Skeletal muscle cell (primary cell): ENCODE results near the gene LIMS2.

Experiments used
- DNase-seq: peaks from one replicate; pipeline ENCODE4 v3.0.0-alpha.2; 2010; ENCODE audit warnings: low read depth
- H3K4me3 ChIP-seq: 2 replicates; pipeline ENCODE4 v1.5.1; 2011; ENCODE audit warnings: low read depth, mild to moderate bottlenecking, control low read depth, low read length, moderate library complexity

The LIMS2 gene

DNA sequence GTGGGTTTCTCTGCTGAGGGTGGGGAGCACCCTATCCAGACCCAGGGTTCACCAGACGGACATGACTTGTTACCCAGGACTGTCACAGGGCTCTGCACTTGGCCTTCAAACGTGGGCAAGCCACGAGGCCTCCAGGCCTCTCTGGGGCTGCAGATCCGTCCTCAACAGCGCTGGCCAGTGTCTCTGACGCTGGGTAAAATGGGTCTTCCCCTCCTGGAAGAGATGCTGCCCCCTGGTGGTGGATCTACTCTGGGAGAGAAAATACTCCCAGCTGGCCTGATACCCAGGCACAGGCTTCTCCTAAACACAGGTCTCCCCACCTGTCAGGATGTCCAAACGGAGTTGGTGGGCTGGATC, 25.7 kb downstream of the LIMS2 start:
- peak; percentile 47 for DNase-seq

DNA sequence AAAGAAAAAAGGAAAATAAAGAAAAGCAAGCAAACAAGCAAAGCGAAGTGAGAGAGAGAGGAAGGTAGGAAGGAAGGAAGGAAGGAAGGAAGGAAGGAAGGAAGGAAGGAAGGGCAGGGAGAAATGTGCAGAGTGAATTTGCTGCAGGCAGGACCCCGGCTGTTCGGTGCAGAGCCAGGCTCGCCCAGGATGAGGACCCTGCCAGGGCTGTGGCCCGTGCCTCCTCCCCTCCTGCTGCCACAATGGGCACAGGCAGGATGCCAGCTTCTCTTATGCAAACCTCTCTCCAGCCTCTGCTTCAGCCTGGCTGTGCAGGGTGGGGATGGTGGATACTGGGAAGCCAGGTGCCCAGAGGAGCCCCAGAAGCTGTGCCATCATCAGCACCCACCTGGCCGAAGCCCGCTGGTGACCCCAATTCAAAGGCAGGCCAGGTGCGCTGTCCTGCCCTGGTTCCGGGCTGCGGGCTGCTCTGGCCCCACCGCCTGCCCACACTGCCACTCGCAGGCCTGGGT, 26.2 kb downstream of the LIMS2 start:
- H3K4me3 ChIP-seq = no peak overlapping the region
- DNase-seq = no peak

More for the DNA sequence above, 25.7 kb downstream of the LIMS2 start:
- no peak overlapping the region for H3K4me3 ChIP-seq

DNA sequence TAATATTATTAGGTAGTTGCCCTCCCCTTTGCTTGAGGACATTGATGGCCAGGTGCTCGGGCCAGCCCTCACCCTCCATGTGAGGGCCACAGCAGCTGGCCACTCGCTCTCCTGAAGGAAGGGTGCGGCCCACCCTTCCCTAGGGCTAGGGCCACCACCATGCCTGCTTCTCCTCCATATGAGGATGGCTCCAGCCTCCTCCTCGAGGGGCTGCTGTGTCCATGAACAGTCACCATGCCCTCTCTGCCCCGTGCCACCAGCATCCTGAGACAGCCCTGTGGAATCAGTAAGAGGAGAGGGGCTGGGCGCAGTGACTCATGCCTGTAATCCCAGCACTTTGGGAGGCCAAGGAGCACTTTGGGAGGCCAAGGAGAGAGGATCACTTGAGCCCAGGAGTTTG, 27.0 kb downstream of the LIMS2 start:
- no peak overlapping the region for H3K4me3 ChIP-seq
- DNase-seq = no peak

DNA sequence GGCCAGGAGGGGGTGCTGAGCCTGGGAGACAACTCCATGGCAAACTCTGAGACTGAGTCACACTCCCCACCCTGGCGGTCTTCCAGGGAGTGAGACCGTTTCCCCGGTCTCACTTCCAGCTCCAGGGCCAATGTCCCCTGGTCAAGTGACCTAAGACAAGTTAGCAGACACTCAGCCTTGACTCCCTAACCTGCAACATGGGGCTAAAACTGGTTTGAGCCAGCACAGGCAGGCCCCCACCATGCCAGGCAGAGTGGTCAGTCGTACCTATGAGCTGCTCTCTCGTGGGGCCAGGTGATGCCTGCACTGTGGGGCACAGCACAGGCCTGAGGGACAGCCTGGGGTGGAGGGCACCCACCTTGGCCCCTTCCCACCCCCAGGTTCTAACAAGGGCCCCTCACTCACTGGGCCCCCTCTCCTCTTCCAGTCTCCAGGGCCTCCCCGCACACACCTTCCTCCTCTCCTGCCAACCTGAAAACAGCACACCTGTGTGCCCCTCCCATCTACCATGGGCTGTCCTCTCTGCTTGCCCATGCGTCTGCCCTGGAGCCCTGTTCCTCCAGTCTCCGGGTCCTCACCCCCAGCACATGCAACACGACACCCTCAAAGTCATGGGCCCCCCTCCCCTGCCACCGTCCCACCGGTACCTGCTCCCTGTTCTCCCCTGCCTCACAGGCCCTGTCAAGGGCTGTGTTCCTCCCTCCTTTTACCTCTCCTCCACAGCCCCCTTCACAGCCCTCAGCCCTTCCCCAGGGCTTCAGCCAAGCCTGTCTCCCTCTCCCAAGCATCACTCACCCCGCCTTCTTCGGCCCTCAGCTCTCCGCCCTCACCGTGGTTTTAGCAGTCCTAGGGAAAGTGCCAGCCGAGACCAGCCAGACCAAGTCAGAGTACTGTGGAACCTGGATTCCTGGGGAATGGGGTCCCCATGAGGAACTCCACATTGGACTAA, 27.8 kb downstream of the LIMS2 start:
- no peak for DNase-seq
- H3K4me3 ChIP-seq = no peak overlapping the region

DNA sequence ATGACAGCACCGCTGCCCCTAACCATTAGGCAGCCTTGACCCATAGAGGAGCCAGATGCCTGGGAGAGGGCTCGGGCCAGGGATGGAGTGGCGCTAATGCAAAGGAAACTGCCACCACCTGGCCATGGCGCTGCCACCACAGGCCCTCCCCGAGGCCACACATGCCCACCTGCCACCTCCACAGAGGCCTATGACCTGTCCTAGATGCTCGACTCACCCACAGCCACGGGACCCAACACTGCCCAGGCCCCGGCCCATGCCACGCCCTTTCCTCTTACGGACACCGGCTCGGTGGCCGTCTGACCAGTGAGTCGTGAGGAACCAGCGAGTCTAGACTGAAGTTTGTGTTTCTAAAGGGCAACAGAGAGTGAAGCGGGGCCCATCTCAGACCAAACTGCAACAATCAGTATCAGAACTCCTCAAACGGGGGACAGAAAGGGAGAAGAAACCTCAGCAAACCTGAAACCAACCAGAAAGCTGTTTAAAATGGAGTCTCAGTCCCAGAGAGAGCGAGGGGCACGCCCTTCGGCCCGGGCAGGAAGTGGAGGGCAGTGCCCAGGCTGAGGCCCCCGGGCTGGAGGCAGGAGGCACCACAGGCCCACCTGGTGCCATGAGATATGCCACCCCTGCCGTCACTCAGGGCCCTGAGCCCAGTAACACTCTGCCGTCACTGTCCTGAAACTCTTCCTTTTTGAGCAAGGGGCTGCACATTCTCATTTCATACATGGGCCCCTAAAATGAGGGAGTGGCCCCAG, 28.7 kb downstream of the LIMS2 start:
- no peak overlapping the region for H3K4me3 ChIP-seq
- DNase-seq = no peak

- no peak for DNase-seq
- no peak within 1 kb of the TSS for H3K4me3 ChIP-seq
Observed at GRCh38 chr2:127645395-127646291, 29.7 kb downstream of the LIMS2 start, which contains the start of gene GPR17. Gene GPR17, plus strand, starts transcription at chr2:127646153. Its CDS starts 4,583 bp downstream, at chr2:127650736.

- DNase-seq = no peak
- H3K4me3 ChIP-seq = no peak overlapping the region
Observed at GRCh38 chr2:127645026-127645394, 30.3 kb downstream of the LIMS2 start.

GRCh38 chr2:127644066-127645025, 31.0 kb downstream of the LIMS2 start:
- no peak overlapping the region for H3K4me3 ChIP-seq
- no peak for DNase-seq

GRCh38 chr2:127643439-127644065, 31.8 kb downstream of the LIMS2 start:
- DNase-seq = no peak
- H3K4me3 ChIP-seq = no peak overlapping the region

DNA sequence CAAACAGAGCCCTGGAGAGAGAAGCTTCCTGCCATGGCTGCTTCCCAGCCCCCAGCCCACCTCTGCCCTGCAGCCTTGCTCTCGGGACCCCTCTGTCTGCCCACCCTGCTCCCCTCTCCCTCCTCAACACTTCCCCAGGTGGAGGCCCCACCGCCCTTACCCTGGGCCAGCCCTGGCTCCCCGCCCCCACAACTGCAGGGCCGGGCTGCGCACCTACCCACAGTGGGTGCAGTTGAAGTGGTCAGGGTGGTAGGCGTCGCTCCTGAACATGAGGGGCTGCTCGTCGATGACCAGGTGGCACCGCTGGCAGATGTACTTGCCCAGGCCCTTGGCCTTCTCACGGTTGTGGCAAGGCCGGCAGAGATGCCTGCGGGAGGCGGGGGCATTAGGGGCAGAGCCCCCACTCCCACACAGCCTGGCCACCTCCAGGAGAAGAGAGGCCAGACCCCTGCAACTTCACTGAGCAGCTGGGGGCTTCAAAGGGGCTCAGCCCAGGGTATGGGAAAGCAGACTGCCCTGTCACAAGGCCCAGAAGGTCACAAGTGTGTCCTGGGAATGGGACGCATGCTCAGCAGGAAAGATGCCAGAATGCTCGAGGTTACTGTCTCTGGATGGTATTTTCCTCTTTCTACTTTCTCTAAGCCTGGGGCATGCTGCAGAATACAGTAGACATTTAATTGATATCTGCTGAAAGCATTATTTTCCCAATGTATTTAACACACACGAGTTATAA, 32.5 kb downstream of the LIMS2 start:
- no peak for DNase-seq
- no peak overlapping the region for H3K4me3 ChIP-seq

GRCh38 chr2:127641846-127642507, 33.4 kb downstream of the LIMS2 start:
- no peak for DNase-seq
- no peak overlapping the region for H3K4me3 ChIP-seq

GRCh38 chr2:127641133-127641532, 34.2 kb downstream of the LIMS2 start:
- DNase-seq = no peak

GRCh38 chr2:127640082-127641072, 35.0 kb downstream of the LIMS2 start:
- no peak overlapping the region for H3K4me3 ChIP-seq
- DNase-seq = no peak

More at GRCh38 chr2:127641133-127641532, 34.2 kb downstream of the LIMS2 start:
- H3K4me3 ChIP-seq = no peak overlapping the region

- DNase-seq = no peak
- no peak overlapping the region for H3K4me3 ChIP-seq
Observed at GRCh38 chr2:127639111-127639474, 36.2 kb downstream of the LIMS2 start.

GRCh38 chr2:127638361-127639110, 36.8 kb downstream of the LIMS2 start:
- no peak overlapping the region for H3K4me3 ChIP-seq
- DNase-seq = no peak
